ENCODE results near the gene CDC73.

GRCh38 chr1:193079187-193079586 lies 42.6 kb upstream of the CDC73 start:
- no peak for TF ChIP-seq CTCF (IDR thresholded peaks at IDR 0.05; ENCODE audit: low read length)
- TF ChIP-seq EZH2phosphoT487 (IDR thresholded peaks at IDR 0.05; ENCODE audit: low read length) = no peak

Data from MM.1S (cell line).